Activated T-cell treated with anti-CD3 and anti-CD28 coated beads, Interleukin-2, amount 50 U/mL, for 24 hours (primary cell): ENCODE results near the gene GNA15.
"Not testable (repeated sequence)": the region's sequence is repeated elsewhere in the genome, so short reads cannot be mapped to it uniquely, and the experiment has no call there.

Source experiments
- DNase-seq: peaks from one replicate; pipeline ENCODE4 v3.0.0-alpha.2; 2020
- H3K27ac Mint-ChIP-seq: 2 replicates; pipeline ENCODE4 v1.8.0; 2020; ENCODE audit warnings: mild to moderate bottlenecking, mixed read lengths
- H3K27me3 Mint-ChIP-seq: 2 replicates; pipeline ENCODE4 v1.8.0; 2020; ENCODE audit warnings: mixed read lengths
- H3K36me3 Mint-ChIP-seq: 2 replicates; pipeline ENCODE4 v1.8.0; 2020; ENCODE audit warnings: low read depth, mixed read lengths
- H3K4me1 Mint-ChIP-seq: 2 replicates; pipeline ENCODE4 v1.8.0; 2020; ENCODE audit warnings: low read depth, mixed read lengths
- H3K4me3 Mint-ChIP-seq: 2 replicates; pipeline ENCODE4 v1.8.0; 2020; ENCODE audit warnings: mild to moderate bottlenecking, moderate library complexity, mixed read lengths
- H3K9me3 Mint-ChIP-seq: 2 replicates; pipeline ENCODE4 v1.8.0; 2020; ENCODE audit warnings: mixed read lengths

Gene GNA15

DNA sequence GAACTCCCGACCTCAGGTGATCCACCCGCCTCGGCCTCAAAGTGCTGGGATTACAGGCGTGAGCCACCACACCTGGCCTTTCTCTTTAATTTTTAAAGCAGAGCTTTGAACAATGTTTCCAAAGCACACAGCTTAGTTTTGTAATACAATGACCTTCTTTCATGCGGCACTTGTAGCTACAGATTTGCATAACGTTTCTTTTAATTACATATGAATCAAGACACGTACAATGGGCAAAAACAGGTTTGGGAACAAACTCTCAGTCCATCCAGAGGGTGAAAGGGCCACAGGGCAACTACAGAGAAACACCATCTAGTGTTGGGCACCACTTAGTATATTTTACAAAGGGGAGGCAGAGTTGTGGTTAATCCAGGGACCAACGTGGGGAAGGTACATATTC is 23.7 kb downstream of the GNA15 start:
- Mint-ChIP-seq H3K27me3 (no peaks in the 10 kb centered on the region), H3K4me1 (peaks cover 21% of the 10 kb centered on the region), H3K4me3 (no peak overlapping the region), H3K36me3 (peaks cover 19% of the 10 kb centered on the region), H3K27ac (no peak overlapping the region), H3K9me3 (peaks cover 6% of the 10 kb centered on the region)
- no peak for DNase-seq

GRCh38 chr19:3160219-3160618 is 24.4 kb downstream of the GNA15 start:
- no peaks in the 10 kb centered on the region for H3K27me3 Mint-ChIP-seq
- H3K4me1 Mint-ChIP-seq, result peaks cover 21% of the 10 kb centered on the region
- no peak overlapping the region for H3K4me3 Mint-ChIP-seq
- DNase-seq, result no peak
- peaks cover 5% of the 10 kb centered on the region for H3K9me3 Mint-ChIP-seq
- peaks cover 17% of the 10 kb centered on the region for H3K36me3 Mint-ChIP-seq
- H3K27ac Mint-ChIP-seq, result no peak overlapping the region

DNA sequence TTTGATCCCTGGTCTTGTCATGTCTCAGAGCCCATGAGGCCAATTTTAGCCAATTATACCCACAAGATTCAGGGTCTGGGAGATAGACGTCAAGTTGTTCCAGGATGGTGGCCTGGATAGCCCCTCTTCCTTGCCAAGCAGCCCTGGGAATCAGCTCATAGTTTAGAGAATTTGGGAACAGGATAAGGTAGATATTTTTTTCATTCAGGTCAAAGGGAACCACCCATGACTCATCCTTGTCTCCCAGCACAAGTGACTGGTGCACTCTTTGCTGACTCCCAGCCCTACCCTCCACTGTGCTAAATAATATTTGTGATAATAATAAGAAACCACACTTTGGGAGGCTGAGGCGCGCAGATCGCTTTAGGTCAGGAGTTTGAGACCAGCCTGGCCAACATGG is 25.6 kb downstream of the GNA15 start:
- H3K4me3 Mint-ChIP-seq, result no peak overlapping the region
- H3K9me3 Mint-ChIP-seq, result peaks cover 5% of the 10 kb centered on the region
- H3K27me3 Mint-ChIP-seq, result no peaks in the 10 kb centered on the region
- H3K27ac Mint-ChIP-seq, result no peak overlapping the region
- peaks cover 27% of the 10 kb centered on the region for H3K4me1 Mint-ChIP-seq
- DNase-seq, result no peak
- peaks cover 20% of the 10 kb centered on the region for H3K36me3 Mint-ChIP-seq

DNA sequence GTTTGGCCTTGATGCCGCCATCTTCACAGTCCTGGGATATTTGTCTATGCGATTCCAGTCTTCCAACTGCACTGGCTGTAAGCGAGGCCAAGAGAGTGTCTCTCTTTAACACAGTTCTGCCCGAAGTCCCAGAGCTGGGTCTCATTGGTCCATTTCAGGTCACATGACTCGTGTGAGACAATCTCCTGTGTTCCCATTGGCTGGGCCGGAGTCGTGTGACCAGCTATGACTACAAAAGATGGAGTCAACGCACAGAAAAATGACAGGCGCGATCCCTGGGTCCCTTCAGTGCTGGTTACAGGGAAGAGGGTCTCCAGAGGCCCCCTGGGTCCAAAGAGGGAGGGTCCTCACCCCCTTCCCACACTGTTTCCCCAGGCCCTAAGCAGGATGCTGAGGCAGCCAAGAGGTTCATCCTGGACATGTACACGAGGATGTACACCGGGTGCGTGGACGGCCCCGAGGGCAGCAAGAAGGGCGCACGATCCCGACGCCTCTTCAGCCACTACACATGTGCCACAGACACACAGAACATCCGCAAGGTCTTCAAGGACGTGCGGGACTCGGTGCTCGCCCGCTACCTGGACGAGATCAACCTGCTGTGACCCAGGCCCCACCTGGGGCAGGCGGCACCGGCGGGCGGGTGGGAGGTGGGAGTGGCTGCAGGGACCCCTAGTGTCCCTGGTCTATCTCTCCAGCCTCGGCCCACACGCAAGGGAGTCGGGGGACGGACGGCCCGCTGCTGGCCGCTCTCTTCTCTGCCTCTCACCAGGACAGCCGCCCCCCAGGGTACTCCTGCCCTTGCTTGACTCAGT is 26.8 kb downstream of the GNA15 start:
- H3K4me3 Mint-ChIP-seq, result no peak overlapping the region
- H3K27me3 Mint-ChIP-seq, result no peaks in the 10 kb centered on the region
- no peak for DNase-seq
- H3K36me3 Mint-ChIP-seq, result peaks cover 20% of the 10 kb centered on the region
- no peak overlapping the region for H3K27ac Mint-ChIP-seq
- peaks cover 5% of the 10 kb centered on the region for H3K9me3 Mint-ChIP-seq
- peaks cover 24% of the 10 kb centered on the region for H3K4me1 Mint-ChIP-seq

- Mint-ChIP-seq H3K27ac (no peak overlapping the region), H3K4me3 (no peak overlapping the region), H3K9me3 (peaks cover 5% of the 10 kb centered on the region), H3K4me1 (peaks cover 24% of the 10 kb centered on the region), H3K36me3 (peaks cover 20% of the 10 kb centered on the region), H3K27me3 (no peaks in the 10 kb centered on the region)
- DNase-seq, result peak; percentile 81
These were observed 27.5 kb downstream of the GNA15 start for GRCh38 chr19:3163230-3163886.

- no peak for DNase-seq
- Mint-ChIP-seq H3K27ac (no peak overlapping the region), H3K36me3 (peaks cover 18% of the 10 kb centered on the region), H3K9me3 (peaks cover 5% of the 10 kb centered on the region), H3K4me3 (no peak overlapping the region), H3K27me3 (no peaks in the 10 kb centered on the region), H3K4me1 (peaks cover 24% of the 10 kb centered on the region)
These were observed 28.1 kb downstream of the GNA15 start for GRCh38 chr19:3163943-3164342.

DNA sequence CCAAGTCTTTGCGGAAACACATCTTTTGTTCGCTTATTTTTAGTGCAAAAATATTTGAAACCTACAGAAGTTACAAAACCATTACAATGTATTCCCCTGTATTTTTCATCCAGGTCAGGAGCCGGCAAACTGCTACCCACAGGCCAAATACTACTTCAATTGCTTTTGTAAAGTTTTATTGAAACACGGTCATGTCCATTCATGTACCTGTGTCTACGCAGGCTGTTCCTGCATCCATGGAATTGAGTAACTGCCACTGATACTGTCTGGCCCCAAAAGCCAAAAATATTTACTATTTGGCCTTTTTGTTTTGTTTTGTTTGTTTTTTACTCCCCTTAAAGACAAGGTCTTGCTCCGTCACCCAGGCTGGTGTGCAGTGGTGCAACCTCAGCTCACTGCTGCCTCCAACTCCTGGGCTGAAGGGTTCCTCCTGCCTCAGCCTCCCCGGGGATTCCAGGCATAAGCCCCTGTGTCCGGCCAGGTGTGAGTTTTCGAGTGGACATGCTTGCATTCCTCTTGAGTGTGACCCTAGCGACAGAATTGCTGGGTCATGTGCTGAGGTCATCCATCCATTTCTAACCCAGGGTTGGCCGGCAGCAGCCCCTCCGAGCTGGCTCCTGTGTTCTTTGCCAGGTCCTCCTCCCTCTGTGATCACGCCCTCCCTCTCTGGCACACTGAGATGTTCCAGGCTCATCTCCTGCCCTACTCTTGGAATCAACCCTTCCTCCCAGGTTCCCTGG is 31.9 kb downstream of the GNA15 start:
- no peak overlapping the region for H3K4me3 Mint-ChIP-seq
- peaks cover 7% of the 10 kb centered on the region for H3K36me3 Mint-ChIP-seq
- no peaks in the 10 kb centered on the region for H3K9me3 Mint-ChIP-seq
- no peak for DNase-seq
- H3K27me3 Mint-ChIP-seq, result no peaks in the 10 kb centered on the region
- H3K4me1 Mint-ChIP-seq, result peaks cover 14% of the 10 kb centered on the region
- peak overlapping the region; percentile 40 for H3K27ac Mint-ChIP-seq

- H3K27me3 Mint-ChIP-seq, result no peaks in the 10 kb centered on the region
- H3K27ac Mint-ChIP-seq, result peak overlapping the region; percentile 57
- H3K36me3 Mint-ChIP-seq, result no peaks in the 10 kb centered on the region
- DNase-seq, result no peak
- H3K4me3 Mint-ChIP-seq, result no peak overlapping the region
- peaks cover 16% of the 10 kb centered on the region for H3K4me1 Mint-ChIP-seq
- no peaks in the 10 kb centered on the region for H3K9me3 Mint-ChIP-seq
These were observed 36.2 kb downstream of the GNA15 start for GRCh38 chr19:3171894-3172672.

DNA sequence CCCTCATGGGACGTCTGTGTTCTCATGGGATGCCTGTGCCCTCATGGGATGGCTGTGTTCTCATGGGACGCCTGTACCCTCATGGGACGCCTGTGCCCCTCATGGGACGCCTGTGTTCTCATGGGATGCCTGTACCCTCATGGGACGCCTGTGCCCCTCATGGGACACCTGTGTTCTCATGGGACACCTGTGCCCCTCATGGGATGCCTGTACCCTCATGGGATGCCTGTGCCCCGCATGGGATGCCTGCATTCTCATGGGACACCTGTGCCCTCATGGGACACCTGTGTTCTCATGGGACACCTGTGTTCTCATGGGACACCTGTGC is 36.8 kb downstream of the GNA15 start:
- not testable (repeated sequence) for H3K27me3 Mint-ChIP-seq, H3K9me3 Mint-ChIP-seq, DNase-seq, H3K27ac Mint-ChIP-seq, H3K36me3 Mint-ChIP-seq, H3K4me3 Mint-ChIP-seq
- peaks cover 20% of the 10 kb centered on the region for H3K4me1 Mint-ChIP-seq

DNA sequence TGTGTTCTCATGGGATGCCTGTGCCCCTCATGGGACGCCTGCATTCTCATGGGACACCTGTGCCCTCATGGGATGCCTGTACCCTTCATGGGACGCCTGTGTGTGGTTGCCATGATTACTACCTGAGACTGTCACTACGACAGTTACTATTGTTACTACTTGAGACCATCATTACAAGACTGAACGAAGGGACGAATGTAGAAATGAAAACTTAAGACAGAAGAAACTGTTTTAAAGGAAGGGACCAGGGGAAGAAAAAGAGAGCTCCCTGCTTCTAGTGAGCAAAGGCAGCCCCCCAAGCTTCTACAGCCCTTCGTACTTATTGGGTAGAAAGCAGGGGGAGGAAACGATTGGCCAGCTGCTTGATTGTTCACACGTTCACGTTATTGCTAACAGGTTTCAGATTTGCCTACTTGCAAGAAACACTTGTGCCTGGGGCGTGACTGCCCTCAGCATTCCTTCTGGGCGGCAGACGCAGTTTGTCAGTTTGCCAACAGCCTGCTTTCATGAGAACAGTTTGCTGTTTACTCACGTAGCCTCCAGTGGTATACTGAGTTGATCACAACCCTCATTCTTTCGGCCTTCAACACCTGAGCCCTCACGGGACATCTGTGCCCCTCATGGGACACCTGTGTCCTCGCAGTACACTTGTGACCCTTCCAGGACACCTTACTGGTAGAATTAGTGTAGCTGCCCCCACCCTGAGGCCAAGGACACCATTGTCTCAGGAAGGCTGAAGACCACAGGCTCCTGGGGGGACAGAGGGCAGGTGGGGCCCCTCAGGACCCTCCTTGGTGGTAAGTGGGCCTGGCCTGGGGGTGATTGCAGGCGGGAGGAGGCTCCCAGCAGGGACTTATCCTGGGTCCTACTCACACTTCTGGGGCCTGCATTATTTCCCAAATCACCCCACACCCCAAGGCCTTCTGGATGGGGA is 40.2 kb downstream of the GNA15 start:
- peak overlapping the region; percentile 90 for H3K27ac Mint-ChIP-seq
- DNase-seq, result peak; percentile 52
- H3K4me3 Mint-ChIP-seq, result peak overlapping the region; percentile 76
- peaks cover 25% of the 10 kb centered on the region for H3K36me3 Mint-ChIP-seq
- no peaks in the 10 kb centered on the region for H3K9me3 Mint-ChIP-seq
- H3K4me1 Mint-ChIP-seq, result peaks cover 26% of the 10 kb centered on the region
- no peaks in the 10 kb centered on the region for H3K27me3 Mint-ChIP-seq

GRCh38 chr19:3176715-3177501 is 41.1 kb downstream of the GNA15 start:
- no peaks in the 10 kb centered on the region for H3K27me3 Mint-ChIP-seq
- DNase-seq, result peak; percentile 77
- peak overlapping the region; percentile 90 for H3K27ac Mint-ChIP-seq
- H3K4me1 Mint-ChIP-seq, result peaks cover 29% of the 10 kb centered on the region
- H3K4me3 Mint-ChIP-seq, result peak overlapping the region; percentile 76
- H3K9me3 Mint-ChIP-seq, result no peaks in the 10 kb centered on the region
- peaks cover 29% of the 10 kb centered on the region for H3K36me3 Mint-ChIP-seq

- no peaks in the 10 kb centered on the region for H3K27me3 Mint-ChIP-seq
- H3K4me1 Mint-ChIP-seq, result peaks cover 37% of the 10 kb centered on the region
- H3K9me3 Mint-ChIP-seq, result no peaks in the 10 kb centered on the region
- DNase-seq, result peak; percentile 79
- H3K36me3 Mint-ChIP-seq, result peaks cover 34% of the 10 kb centered on the region
- peak within 1 kb of the TSS; percentile 96 for H3K27ac Mint-ChIP-seq
- peak within 1 kb of the TSS; percentile 92 for H3K4me3 Mint-ChIP-seq
These were observed 42.6 kb downstream of the GNA15 start, which contains the start of gene S1PR4 for GRCh38 chr19:3178377-3178972. S1PR4 (plus strand) TSS chr19:3178769; CDS start chr19:3178793, 24 bp downstream.
